ENCODE data around the gene FAM200A.

Gene FAM200A

GRCh38 chr7:99521399-99521798, 30.5 kb downstream of the FAM200A start:
- Histone ChIP-seq H3K27ac (no peak overlapping the region), H3K4me3 (no peak overlapping the region)

GRCh38 chr7:99514050-99514449, 37.9 kb downstream of the FAM200A start:
- H3K27ac ChIP-seq = no peak overlapping the region
- no peak overlapping the region for H3K4me3 ChIP-seq

DNA sequence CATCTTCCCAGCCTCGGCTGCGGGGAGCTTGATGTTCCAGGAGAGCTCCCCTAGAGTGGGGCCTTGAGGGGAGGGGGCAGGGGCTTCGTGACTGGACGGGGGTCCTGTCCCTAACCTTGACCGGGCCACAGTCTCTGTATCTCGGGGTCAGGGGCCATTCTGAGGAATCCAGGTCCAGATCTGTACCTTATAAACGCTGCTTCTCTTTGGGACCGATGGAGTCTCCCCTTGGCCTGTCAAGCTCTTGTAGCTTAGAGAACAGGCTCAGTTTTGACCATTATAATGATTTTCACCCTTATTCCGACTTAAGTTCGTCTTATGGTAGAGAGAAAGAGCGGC, 46.6 kb downstream of the FAM200A start:
- H3K27ac ChIP-seq = peak overlapping the region; percentile 23 to 95 (median 85)
- H3K4me3 ChIP-seq = peak overlapping the region; percentile 60 to 90 (median 71)

DNA sequence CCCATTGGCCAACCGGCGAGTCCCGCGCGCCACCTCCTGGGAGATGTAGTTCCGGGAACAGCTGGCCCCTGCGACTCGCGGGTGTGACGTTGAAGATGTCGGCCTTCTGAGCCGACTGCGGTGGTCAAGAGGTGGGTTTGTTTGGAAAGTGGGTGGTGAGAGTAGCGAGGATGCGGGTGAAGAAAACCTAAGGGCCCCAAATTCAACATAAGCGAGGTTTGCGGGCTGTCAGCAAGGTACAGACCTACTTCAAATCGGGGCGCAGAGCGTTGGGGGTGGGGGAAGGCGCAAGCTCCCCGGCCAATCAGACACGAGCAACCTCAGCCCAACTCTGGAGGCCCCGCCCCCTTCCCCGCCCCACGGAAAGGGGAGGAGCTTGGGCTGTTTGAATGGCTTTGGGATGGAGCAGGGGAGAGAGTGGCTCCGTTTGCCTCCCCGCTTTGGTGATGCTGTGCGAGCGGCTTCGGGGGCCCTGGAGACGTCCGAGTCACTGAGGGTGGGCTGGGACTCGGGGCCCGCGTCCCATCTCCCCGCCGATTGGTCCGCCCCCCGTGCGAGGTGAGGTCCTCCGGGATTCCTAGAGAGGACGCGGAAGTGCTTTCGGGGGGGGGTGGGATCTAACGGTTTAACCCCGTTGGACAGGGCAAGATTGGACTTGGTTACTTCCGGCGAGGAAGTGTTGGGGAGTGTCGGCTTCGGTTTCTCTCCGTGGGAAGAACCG, 47.2 kb downstream of the FAM200A start, which contains the start of gene ZKSCAN5:
TSS of gene ZKSCAN5 (plus strand) at position 60 of the 721 bp plus-strand sequence. CDS start 1,383 bp downstream, outside the sequence.
- H3K27ac ChIP-seq = peak within 1 kb of the TSS; percentile 23 to 95 (median 85)

DNA sequence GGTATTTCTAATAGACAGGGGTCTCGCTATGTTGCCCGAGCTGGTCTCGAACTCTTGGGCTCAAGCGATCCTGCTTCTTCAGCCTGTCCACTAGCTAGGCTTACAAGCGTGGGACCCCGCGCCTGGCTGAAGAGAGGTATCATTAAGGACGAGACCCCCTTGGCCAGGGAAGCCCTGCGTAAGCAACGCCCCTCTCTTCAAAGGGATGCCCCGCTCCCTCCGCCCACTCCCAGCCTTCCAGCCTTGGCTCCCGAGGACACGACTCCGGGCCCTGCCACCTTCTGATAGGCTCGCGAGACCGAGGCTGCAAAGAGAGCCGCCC, 47.7 kb downstream of the FAM200A start:
- peak overlapping the region; percentile 60 to 90 (median 71) for H3K4me3 ChIP-seq
- H3K27ac ChIP-seq = peak overlapping the region in 19 of 21 experiments; percentile 65 to 95 (median 87)

More for the DNA sequence above, 47.2 kb downstream of the FAM200A start, which contains the start of gene ZKSCAN5:
- H3K4me3 ChIP-seq = peak within 1 kb of the TSS; percentile 60 to 90 (median 71)

- Histone ChIP-seq H3K4me3 (peak overlapping the region in 1 of 7 experiments; percentile 95), H3K27ac (peak overlapping the region in 1 of 21 experiments; percentile 92)
These were observed 50.7 kb downstream of the FAM200A start for GRCh38 chr7:99501236-99501635.

- H3K27ac ChIP-seq = peak overlapping the region in 20 of 21 experiments; percentile 78 to 99 (median 92)
- peak overlapping the region; percentile 57 to 96 (median 76) for H3K4me3 ChIP-seq
These were observed 51.3 kb downstream of the FAM200A start for GRCh38 chr7:99500637-99501009.

DNA sequence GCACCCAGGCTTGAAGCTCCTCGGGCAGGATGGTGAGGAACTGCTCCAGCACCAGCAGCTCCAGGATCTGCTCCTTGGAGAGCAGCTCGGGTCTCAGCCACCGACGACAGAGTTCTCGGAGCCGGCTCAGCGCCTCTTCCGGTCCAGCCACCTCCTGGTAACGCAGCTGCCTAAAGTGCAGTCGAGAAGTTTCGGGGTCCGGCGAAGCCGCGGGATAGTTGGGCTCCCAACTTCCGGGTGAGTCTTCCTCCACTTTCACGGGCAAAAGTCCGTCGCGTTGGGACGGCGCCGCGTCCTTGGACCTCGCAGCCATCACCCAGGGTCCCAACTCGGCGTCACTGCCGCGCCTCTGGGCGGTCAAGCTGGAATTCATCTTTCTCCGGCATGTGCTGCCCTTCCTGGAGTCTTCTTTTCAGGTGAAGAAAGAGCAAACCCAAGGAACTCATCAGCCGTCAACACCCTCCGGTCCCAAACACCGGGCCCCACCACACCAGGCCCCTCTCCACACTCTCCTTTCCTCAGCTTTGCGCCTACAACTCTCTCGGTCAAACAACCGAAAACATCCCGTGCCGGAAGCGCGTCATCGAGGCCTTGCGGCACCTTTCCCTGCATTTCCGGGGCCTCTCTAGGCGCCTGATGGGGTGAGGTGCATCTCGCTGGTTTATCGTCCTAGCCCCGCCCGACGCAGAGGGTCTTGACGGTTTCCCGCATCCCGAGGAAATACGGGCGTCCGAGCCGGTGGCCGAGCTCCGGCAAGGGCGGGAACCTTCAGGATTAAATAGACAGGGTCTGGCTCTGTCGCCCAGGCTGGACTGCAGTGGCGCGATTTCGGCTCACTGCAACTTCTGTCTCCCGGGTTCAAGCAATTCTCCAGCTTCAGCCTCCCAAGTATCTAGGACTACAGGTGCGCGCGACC, 51.9 kb downstream of the FAM200A start, which contains the start of gene ZNF394:
TSS of gene ZNF394 (minus strand) at position 561 of the 916 bp plus-strand sequence. CDS start at position 373, 188 bp downstream.
- Histone ChIP-seq H3K4me3 (peak within 1 kb of the TSS; percentile 57 to 96 (median 76)), H3K27ac (peak within 1 kb of the TSS; percentile 78 to 99 (median 92))

DNA sequence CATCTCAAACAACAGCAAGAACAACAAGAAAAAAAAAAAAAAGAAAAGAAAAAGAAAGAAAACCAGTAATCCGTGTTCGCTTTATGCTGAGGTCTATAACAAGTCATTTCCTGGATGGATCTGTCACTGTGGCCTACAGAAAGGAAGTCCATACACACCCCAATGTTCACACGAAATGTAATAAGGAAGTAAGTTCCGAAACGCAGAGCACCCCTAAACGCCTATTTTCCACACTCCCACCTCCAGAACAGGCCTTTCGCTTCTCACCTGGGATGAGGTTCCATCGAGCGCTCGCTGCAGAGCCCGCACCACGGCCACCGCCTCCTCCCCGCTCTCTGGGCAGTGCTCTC, 52.6 kb downstream of the FAM200A start:
- peak overlapping the region; percentile 78 to 99 (median 92) for H3K27ac ChIP-seq

GRCh38 chr7:99498546-99498944, 53.4 kb downstream of the FAM200A start:
- H3K27ac ChIP-seq = peak overlapping the region in 11 of 21 experiments; percentile 87 to 99 (median 93)
- peak overlapping the region; percentile 57 to 96 (median 76) for H3K4me3 ChIP-seq

More for the DNA sequence above, 52.6 kb downstream of the FAM200A start:
- peak overlapping the region; percentile 57 to 96 (median 76) for H3K4me3 ChIP-seq

GRCh38 chr7:99497766-99498545, 54.0 kb downstream of the FAM200A start:
- Histone ChIP-seq H3K4me3 (peak overlapping the region; percentile 57 to 96 (median 76)), H3K27ac (peak overlapping the region in 4 of 21 experiments; percentile 87 to 95 (median 93))
